ENCODE results near the gene PTPRN2.

GRCh38 chr7:158555034-158555520 lies 32.5 kb downstream of the PTPRN2 start:
- TF ChIP-seq, protein P1, sequence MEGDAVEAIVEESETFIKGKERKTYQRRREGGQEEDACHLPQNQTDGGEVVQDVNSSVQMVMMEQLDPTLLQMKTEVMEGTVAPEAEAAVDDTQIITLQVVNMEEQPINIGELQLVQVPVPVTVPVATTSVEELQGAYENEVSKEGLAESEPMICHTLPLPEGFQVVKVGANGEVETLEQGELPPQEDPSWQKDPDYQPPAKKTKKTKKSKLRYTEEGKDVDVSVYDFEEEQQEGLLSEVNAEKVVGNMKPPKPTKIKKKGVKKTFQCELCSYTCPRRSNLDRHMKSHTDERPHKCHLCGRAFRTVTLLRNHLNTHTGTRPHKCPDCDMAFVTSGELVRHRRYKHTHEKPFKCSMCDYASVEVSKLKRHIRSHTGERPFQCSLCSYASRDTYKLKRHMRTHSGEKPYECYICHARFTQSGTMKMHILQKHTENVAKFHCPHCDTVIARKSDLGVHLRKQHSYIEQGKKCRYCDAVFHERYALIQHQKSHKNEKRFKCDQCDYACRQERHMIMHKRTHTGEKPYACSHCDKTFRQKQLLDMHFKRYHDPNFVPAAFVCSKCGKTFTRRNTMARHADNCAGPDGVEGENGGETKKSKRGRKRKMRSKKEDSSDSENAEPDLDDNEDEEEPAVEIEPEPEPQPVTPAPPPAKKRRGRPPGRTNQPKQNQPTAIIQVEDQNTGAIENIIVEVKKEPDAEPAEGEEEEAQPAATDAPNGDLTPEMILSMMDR (IDR thresholded peaks at IDR 0.05 in 2 of 3, conservative IDR thresholded peaks at IDR 0.05 in 1 of 3; ENCODE audit: borderline replicate concordance in 1 of 3, insufficient read depth in 1 of 3, low read depth in 2 of 3, low read length in 2 of 3): no peak
- TF ChIP-seq YY1 (IDR thresholded peaks at IDR 0.05; ENCODE audit: extremely low read depth, insufficient replicate concordance, low read depth, low read length) (no peak), POLR2AphosphoS5 (IDR thresholded peaks at IDR 0.05; ENCODE audit: low read depth, low read length) (no peak), SP1 (IDR thresholded peaks at IDR 0.05; ENCODE audit: low read depth) (no peak), REST (IDR thresholded peaks at IDR 0.05; ENCODE audit: low read depth) (no peak), POLR2A (IDR thresholded peaks at IDR 0.05; ENCODE audit: borderline replicate concordance, extremely low read depth, insufficient read depth, insufficient read length) (no peak), ZFX (IDR thresholded peaks at IDR 0.05) (no peak)
